ENCODE results near the gene CCDC120. TPM values are rescaled to one million over a fixed set of nuclear protein-coding genes. Genes with fewer than 3 reads are reported as not detected.

CCDC120 gene, protein sequence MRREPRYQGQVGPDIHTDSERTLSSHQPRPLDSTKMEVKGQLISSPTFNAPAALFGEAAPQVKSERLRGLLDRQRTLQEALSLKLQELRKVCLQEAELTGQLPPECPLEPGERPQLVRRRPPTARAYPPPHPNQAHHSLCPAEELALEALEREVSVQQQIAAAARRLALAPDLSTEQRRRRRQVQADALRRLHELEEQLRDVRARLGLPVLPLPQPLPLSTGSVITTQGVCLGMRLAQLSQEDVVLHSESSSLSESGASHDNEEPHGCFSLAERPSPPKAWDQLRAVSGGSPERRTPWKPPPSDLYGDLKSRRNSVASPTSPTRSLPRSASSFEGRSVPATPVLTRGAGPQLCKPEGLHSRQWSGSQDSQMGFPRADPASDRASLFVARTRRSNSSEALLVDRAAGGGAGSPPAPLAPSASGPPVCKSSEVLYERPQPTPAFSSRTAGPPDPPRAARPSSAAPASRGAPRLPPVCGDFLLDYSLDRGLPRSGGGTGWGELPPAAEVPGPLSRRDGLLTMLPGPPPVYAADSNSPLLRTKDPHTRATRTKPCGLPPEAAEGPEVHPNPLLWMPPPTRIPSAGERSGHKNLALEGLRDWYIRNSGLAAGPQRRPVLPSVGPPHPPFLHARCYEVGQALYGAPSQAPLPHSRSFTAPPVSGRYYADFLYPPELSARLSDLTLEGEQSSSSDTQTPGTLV
- total RNA-seq (ENCODE audit: unreplicated experiment): 22.5 TPM
- long read RNA-seq, partial matches to known transcripts: 0 of 1 reads
- long read RNA-seq, other reads (novel, unspliced or antisense): 0 of 1 reads

DNA sequence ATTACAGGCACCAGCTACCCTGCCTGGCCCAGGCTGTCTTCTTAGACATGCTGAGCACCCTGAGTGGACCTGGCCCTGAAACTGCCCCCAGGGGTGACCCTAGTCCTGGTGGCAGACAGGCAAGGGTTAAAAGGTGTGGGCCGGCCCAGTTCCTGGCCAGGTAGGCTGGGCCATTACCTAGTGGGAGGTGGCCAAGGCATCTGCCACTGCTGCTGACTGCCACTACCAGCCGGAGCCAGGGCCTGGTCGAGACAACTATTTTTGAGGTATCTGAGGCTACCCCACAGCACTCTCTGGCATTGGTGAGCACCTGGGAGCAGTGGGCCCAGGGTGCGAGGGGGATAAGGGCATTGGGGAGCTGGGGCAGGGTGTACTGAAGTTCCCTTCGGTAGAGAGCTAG lies at the start of gene CCDC120:
Gene CCDC120, plus strand, starts transcription at position 206 of the 400 bp plus-strand sequence. CDS start 3,043 bp downstream, outside the sequence.
- H3K36me3 Mint-ChIP-seq (ENCODE audit: low read depth, unreplicated experiment): peaks cover 20% of the 10 kb centered on the region
- no peak for TF ChIP-seq CTCF (IDR thresholded peaks at IDR 0.05; ENCODE audit: unreplicated experiment)
- H3K4me1 Mint-ChIP-seq (ENCODE audit: unreplicated experiment): peaks cover 18% of the 10 kb centered on the region
- no peak for DNase-seq (ENCODE audit: low spot score)
- H3K9me3 Mint-ChIP-seq (ENCODE audit: unreplicated experiment): no peaks in the 10 kb centered on the region
- H3K4me3 Mint-ChIP-seq (ENCODE audit: unreplicated experiment): peak within 1 kb of the TSS; percentile 56
- H3K27me3 Mint-ChIP-seq (ENCODE audit: unreplicated experiment): peaks cover 8% of the 10 kb centered on the region
- H3K27ac Mint-ChIP-seq (ENCODE audit: unreplicated experiment): no peak within 1 kb of the TSS

GRCh38 chrX:49019050-49019449 lies 39.7 kb upstream of the CCDC120 start:
- Mint-ChIP-seq H3K27ac (ENCODE audit: unreplicated experiment) (no peak overlapping the region), H3K9me3 (ENCODE audit: unreplicated experiment) (no peaks in the 10 kb centered on the region), H3K36me3 (ENCODE audit: low read depth, unreplicated experiment) (no peaks in the 10 kb centered on the region), H3K4me3 (ENCODE audit: unreplicated experiment) (no peak overlapping the region), H3K4me1 (ENCODE audit: unreplicated experiment) (no peaks in the 10 kb centered on the region), H3K27me3 (ENCODE audit: unreplicated experiment) (no peaks in the 10 kb centered on the region)
- no peak for DNase-seq (ENCODE audit: low spot score)
- no peak for TF ChIP-seq CTCF (IDR thresholded peaks at IDR 0.05; ENCODE audit: unreplicated experiment)

DNA sequence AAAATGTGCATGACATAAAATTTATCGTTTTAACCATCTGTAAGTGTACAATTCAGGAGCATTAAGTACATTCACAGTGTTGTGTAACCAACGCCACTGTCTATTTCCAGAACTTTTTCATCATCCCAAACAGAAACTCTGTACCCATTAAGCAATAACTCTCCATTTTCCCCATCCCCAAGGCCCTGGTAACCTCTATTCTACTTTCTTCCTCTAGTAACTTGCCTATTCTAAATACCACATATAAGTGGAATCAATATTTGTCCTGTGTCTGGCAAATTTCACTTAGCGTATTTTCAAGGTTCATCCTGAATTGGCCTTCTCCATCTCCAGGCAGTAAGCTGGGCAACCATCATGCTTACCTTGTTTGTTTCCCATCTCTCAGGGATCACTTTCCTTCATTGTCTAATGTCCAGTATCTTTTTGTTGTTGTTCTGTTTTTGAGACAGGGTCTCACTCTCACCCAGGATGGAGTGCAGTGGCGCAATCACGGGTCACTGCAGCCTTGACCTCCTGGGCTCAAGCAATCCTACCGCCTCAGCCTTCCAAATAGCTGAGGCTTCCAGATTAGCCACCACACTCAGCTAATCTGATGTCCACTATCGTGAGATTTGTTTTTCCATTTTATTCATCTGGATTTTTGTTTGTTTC lies 39.1 kb upstream of the CCDC120 start:
- Mint-ChIP-seq H3K9me3 (ENCODE audit: unreplicated experiment) (no peaks in the 10 kb centered on the region), H3K36me3 (ENCODE audit: low read depth, unreplicated experiment) (no peaks in the 10 kb centered on the region), H3K4me3 (ENCODE audit: unreplicated experiment) (no peak overlapping the region), H3K27me3 (ENCODE audit: unreplicated experiment) (no peaks in the 10 kb centered on the region), H3K27ac (ENCODE audit: unreplicated experiment) (no peak overlapping the region), H3K4me1 (ENCODE audit: unreplicated experiment) (no peaks in the 10 kb centered on the region)
- no peak for DNase-seq (ENCODE audit: low spot score)
- no peak for TF ChIP-seq CTCF (IDR thresholded peaks at IDR 0.05; ENCODE audit: unreplicated experiment)

DNA sequence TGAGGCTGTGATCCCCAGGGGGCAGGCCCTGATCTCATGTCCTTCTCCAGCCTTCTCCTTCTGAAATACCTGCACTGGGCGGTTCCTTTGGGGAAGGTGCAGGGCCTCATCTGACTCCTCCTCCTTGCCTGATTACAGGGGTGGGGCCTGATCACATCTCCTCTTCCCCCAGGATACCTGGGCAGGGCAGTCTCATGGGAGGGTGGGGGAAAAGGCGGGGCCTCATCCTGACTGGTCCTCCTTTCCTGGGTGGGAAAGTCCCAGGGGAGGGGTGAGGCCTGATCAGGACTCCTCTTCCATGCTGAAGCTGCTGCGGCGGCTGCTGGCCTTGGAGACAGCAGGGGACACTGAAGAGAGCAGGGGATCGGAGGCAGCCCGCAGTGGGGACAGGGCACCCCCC lies 28.9 kb upstream of the CCDC120 start:
- Mint-ChIP-seq H3K4me1 (ENCODE audit: unreplicated experiment) (peaks cover 4% of the 10 kb centered on the region), H3K4me3 (ENCODE audit: unreplicated experiment) (no peak overlapping the region), H3K27me3 (ENCODE audit: unreplicated experiment) (peaks cover 4% of the 10 kb centered on the region), H3K9me3 (ENCODE audit: unreplicated experiment) (no peaks in the 10 kb centered on the region), H3K36me3 (ENCODE audit: low read depth, unreplicated experiment) (peaks cover 15% of the 10 kb centered on the region), H3K27ac (ENCODE audit: unreplicated experiment) (no peak overlapping the region)
- no peak for DNase-seq (ENCODE audit: low spot score)
- TF ChIP-seq CTCF (IDR thresholded peaks at IDR 0.05; ENCODE audit: unreplicated experiment): no peak

Data from endothelial cell (in vitro differentiated cells).